ENCODE measurements around the gene LIF. TPM values are rescaled to one million over a fixed set of nuclear protein-coding genes. Genes with fewer than 3 reads are reported as not detected.
A peak's percentile ranks its signal among the peaks of the same experiment; 100 is the strongest.

The LIF gene
- total and polyA plus RNA-seq, 2 experiments from 2014 or later, result 8.2 to 13.4 TPM

GRCh38 chr22:30249049-30250038 is 2.8 kb upstream of the LIF start:
- H2AFZ ChIP-seq, result no peak overlapping the region
- H4K20me1 ChIP-seq (ENCODE audit: insufficient read depth, poor library complexity, severe bottlenecking), result no peaks in the 10 kb centered on the region
- WGBS (ENCODE audit: low lambda C conversion rate, missing lambda C conversion rate), result 80% methylated on average over 23 of the region's 27 CpGs
- H3K4me3 ChIP-seq, result no peak overlapping the region
- H3K9me3 ChIP-seq (ENCODE audit: low read depth), result no peaks in the 10 kb centered on the region
- H3K4me1 ChIP-seq (ENCODE audit: insufficient read depth), result peaks cover 53% of the 10 kb centered on the region
- H3K27ac ChIP-seq, result peak overlapping the region; percentile 40
- DNase-seq (ENCODE audit: low spot score), result peak; percentile 67
- no peaks in the 10 kb centered on the region for H3K9me2 ChIP-seq (replicated peaks; ENCODE audit: insufficient read depth)
- H3K4me2 ChIP-seq, result peak overlapping the region; percentile 54
- no peaks in the 10 kb centered on the region for H3K27me3 ChIP-seq
- TF ChIP-seq EZH2phosphoT487 (IDR thresholded peaks at IDR 0.05; ENCODE audit: low read depth, severe bottlenecking, unreplicated experiment) (no peak), EZH2 (IDR thresholded peaks at IDR 0.05; ENCODE audit: borderline replicate concordance) (no peak), CTCF (IDR thresholded peaks at IDR 0.05; ENCODE audit: poor library complexity) (no peak)
- no peaks in the 10 kb centered on the region for H3K36me3 ChIP-seq (replicated peaks; ENCODE audit: insufficient read depth, low read depth)
- no peaks in the 10 kb centered on the region for H3K79me2 ChIP-seq

- TF ChIP-seq CTCF (IDR thresholded peaks at IDR 0.05; ENCODE audit: poor library complexity) (no peak), EZH2 (IDR thresholded peaks at IDR 0.05; ENCODE audit: borderline replicate concordance) (no peak), EZH2phosphoT487 (IDR thresholded peaks at IDR 0.05; ENCODE audit: low read depth, severe bottlenecking, unreplicated experiment) (no peak)
- no peaks in the 10 kb centered on the region for H3K79me2 ChIP-seq
- H4K20me1 ChIP-seq (ENCODE audit: insufficient read depth, poor library complexity, severe bottlenecking), result no peaks in the 10 kb centered on the region
- WGBS (ENCODE audit: low lambda C conversion rate, missing lambda C conversion rate), result 88% methylated on average over 6 of the region's 6 CpGs
- H3K4me1 ChIP-seq (ENCODE audit: insufficient read depth), result peaks cover 45% of the 10 kb centered on the region
- H2AFZ ChIP-seq, result no peak overlapping the region
- H3K27ac ChIP-seq, result peak overlapping the region; percentile 40
- H3K9me3 ChIP-seq (ENCODE audit: low read depth), result no peaks in the 10 kb centered on the region
- no peak for DNase-seq (ENCODE audit: low spot score)
- peak overlapping the region; percentile 54 for H3K4me2 ChIP-seq
- H3K36me3 ChIP-seq (replicated peaks; ENCODE audit: insufficient read depth, low read depth), result no peaks in the 10 kb centered on the region
- H3K27me3 ChIP-seq, result no peaks in the 10 kb centered on the region
- no peaks in the 10 kb centered on the region for H3K9me2 ChIP-seq (replicated peaks; ENCODE audit: insufficient read depth)
- H3K4me3 ChIP-seq, result no peak overlapping the region
Observed at GRCh38 chr22:30248484-30248883, 1.9 kb upstream of the LIF start.

GRCh38 chr22:30247974-30248373 is 1.4 kb upstream of the LIF start:
- H4K20me1 ChIP-seq (ENCODE audit: insufficient read depth, poor library complexity, severe bottlenecking), result no peaks in the 10 kb centered on the region
- H3K36me3 ChIP-seq (replicated peaks; ENCODE audit: insufficient read depth, low read depth), result no peaks in the 10 kb centered on the region
- WGBS (ENCODE audit: low lambda C conversion rate, missing lambda C conversion rate), result 87% methylated on average over 8 of the region's 12 CpGs
- TF ChIP-seq CTCF (IDR thresholded peaks at IDR 0.05; ENCODE audit: poor library complexity) (no peak), EZH2phosphoT487 (IDR thresholded peaks at IDR 0.05; ENCODE audit: low read depth, severe bottlenecking, unreplicated experiment) (no peak), EZH2 (IDR thresholded peaks at IDR 0.05; ENCODE audit: borderline replicate concordance) (no peak)
- H3K9me2 ChIP-seq (replicated peaks; ENCODE audit: insufficient read depth), result no peaks in the 10 kb centered on the region
- H3K4me1 ChIP-seq (ENCODE audit: insufficient read depth), result peaks cover 41% of the 10 kb centered on the region
- H3K9me3 ChIP-seq (ENCODE audit: low read depth), result no peaks in the 10 kb centered on the region
- H3K4me3 ChIP-seq, result no peak overlapping the region
- no peak overlapping the region for H3K4me2 ChIP-seq
- no peak overlapping the region for H2AFZ ChIP-seq
- H3K27ac ChIP-seq, result no peak overlapping the region
- no peak for DNase-seq (ENCODE audit: low spot score)
- H3K79me2 ChIP-seq, result no peaks in the 10 kb centered on the region
- no peaks in the 10 kb centered on the region for H3K27me3 ChIP-seq
